Fibroblast of skin of right biceps (primary cell): ENCODE data around the gene SLC5A12.
A peak's percentile ranks its signal among the peaks of the same experiment; 100 is the strongest.

Source experiments
- DNase-seq: peaks from one replicate; pipeline ENCODE4 v3.0.0-alpha.2; 2013

The SLC5A12 gene

DNA sequence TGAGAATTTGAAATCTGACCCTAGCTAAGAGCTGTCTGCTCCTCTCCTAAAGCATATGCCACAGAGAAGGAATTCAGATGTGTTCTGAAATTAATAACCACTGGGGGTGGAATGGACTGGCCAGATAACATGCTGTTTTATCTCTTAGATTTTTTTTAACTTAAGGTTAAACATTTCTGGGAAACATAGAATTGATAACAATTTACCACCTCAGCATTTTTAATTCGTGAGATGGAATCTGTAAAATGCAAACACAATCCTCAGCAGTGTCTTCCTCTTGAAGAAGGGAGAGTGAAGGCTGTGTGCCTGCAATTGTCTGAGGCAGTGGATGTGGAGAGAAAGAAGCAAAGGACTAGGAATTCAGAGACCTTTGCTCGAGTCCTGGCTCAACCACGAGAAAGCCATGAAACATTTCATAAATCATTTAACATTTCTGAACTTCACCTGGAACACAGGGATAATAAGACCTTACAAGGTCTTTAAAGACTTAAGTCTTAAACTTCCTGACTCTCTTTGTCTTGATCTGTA, at the start of gene SLC5A12:
Gene SLC5A12 (minus strand): TSS at position 113 of the 528 bp plus-strand sequence. CDS start 346 bp downstream, outside the sequence.
- DNase-seq = no peak

GRCh38 chr11:26769027-26769426, 47.2 kb upstream of the SLC5A12 start:
- no peak for DNase-seq

- DNase-seq = peak; percentile 72
Measured at GRCh38 chr11:26767060-26767459, 45.2 kb upstream of the SLC5A12 start.

- DNase-seq = no peak
Measured at GRCh38 chr11:26765323-26765722, 43.5 kb upstream of the SLC5A12 start.

DNA sequence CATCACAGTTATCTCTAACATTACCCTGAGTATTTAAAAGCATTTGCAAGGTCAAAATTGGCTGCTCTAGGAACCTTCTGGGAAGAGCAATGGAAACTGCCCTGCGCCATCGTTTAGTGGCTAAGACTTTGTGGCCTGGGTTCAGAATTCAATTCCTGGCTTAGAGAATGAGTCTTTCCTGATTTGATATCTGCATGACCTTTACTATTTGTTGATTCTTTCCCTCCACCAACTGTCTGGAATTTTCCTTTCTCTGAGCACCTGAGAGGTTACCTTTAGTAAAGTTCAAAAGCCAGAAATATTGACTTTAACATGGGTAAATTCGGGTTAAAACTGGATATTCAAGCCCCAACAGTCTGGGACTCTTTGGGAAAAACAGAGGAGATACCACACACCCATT, 43.0 kb upstream of the SLC5A12 start:
- no peak for DNase-seq

GRCh38 chr11:26764315-26764714, 42.5 kb upstream of the SLC5A12 start:
- DNase-seq = no peak

GRCh38 chr11:26762089-26762488, 40.2 kb upstream of the SLC5A12 start:
- no peak for DNase-seq

DNA sequence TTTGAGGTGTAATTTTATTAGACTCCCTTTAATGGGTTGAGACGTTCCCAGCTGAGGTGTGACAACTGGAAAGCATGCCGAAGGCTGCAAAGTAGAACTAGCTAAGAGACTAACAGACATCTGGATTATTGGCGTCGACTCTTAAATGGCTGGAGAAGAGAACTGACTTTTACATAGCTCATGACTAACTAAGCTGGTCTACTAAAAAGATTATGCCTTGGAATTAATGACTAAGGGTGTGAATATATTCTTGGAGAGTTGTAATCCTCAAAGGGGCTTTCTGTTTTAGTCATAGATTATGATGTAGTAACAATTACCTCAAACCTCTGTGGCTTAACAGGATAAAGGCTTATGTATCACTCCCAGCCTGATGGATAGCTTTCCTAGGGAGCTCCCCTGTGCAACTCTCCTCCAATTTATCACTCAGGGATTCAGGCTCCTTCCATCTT, 39.5 kb upstream of the SLC5A12 start:
- peak; percentile 58 for DNase-seq

GRCh38 chr11:26757995-26758394, 36.1 kb upstream of the SLC5A12 start:
- DNase-seq = no peak

- DNase-seq = no peak
Measured at GRCh38 chr11:26755762-26756161, 33.9 kb upstream of the SLC5A12 start.

- DNase-seq = peak; percentile 72
Measured at GRCh38 chr11:26753723-26754504, 32.1 kb upstream of the SLC5A12 start.

DNA sequence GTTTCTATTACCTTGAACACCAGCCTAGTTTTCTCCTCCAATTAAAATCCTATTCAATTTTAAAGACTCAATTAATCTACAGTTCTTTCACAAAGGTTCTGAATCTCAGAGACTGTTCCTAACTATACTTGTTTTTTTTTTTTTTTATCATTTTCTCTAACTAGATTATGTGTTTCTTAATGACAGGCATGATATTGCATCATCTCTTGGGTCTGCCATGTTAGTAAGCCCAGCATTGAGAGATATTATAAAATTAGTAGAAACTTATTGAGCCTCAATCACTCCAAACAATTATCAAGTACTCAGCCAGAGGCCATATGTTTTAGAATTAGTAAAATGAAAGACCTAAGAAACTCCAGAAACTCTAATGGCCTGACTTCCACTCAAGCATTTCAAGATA, 28.1 kb upstream of the SLC5A12 start:
- DNase-seq = no peak

DNA sequence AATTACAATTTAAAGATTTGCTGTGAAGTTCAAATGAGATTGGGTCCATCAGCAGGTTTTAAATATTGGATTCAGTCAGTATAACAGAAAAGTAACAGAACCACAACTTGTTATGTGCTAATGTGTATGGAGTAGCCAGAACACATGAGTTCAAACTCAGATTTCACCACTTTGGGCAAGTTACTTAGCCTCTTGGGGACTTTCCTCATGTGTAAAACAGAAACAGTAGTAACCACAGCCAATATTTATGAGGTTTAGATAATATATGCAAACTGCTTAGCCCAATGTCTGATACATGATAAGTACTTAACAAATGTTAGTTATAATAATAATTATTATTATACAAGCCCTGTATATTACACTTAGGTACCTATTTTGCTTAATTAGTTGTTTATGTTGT, 21.8 kb upstream of the SLC5A12 start:
- DNase-seq = no peak

GRCh38 chr11:26742966-26743365, 21.1 kb upstream of the SLC5A12 start:
- DNase-seq = peak; percentile 6

DNA sequence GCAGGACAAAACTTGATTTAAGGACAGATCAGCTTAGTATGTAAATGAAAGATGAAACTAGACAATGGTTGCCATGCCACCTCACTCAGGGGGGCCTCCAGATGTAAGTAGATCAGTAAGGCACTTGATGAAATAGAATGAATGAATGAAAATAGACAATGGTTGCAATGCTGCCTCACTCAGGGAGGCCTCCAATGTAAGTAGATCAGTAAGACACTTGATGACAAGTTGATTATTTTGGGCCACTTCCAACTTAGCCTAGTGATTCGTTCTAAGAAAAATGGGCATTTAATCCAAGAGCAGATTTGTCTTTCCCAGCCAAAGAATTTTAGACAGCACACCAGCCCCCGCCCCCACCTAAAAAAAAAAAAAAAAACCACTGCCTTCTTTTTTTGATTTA, 19.2 kb upstream of the SLC5A12 start:
- peak; percentile 94 for DNase-seq

- no peak for DNase-seq
Measured at GRCh38 chr11:26739366-26740073, 17.7 kb upstream of the SLC5A12 start.

DNA sequence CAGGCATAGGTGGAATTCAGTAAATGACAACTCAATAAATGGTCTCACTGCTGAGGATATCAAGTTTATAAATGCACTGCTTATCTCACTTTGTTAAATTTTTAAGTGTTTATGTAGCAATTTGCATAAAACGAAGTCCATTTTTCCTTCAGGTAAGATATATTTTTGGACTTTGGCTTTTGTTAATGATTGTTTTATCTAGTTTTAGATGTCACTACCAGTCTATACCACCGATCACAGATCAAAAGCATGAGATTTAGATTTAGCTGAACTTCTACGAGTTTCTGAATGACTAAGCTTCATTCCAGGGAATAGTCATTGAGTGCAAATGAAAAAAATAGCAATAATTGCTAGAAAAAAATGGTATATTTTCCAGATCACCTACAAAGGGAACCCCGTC, 12.8 kb upstream of the SLC5A12 start:
- no peak for DNase-seq

GRCh38 chr11:26731084-26731456, 9.2 kb upstream of the SLC5A12 start:
- DNase-seq = no peak

GRCh38 chr11:26730414-26731083, 8.7 kb upstream of the SLC5A12 start:
- peak; percentile 58 for DNase-seq

GRCh38 chr11:26729284-26729683, 7.4 kb upstream of the SLC5A12 start:
- DNase-seq = no peak

- no peak for DNase-seq
Measured at GRCh38 chr11:26726960-26727359, 5.1 kb upstream of the SLC5A12 start.

DNA sequence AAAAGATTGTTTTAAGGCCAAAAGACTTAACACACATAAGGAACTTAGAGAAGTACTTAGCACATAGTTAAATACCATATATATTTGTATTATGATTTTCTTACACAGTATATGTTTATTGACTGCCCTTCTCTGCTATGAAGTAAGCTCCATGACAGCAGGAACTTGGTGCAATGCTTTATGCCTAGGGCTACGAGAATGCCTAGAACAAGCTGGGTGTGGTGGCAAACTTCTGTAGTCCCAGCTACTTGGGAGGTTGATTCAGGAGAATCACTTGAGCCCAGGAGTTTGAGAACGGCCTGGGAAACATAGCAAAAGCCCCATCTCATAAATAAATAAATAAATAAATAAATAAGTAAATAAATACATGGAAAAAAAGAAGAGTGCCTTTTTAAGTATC, 1.9 kb downstream of the SLC5A12 start:
- no peak for DNase-seq

DNA sequence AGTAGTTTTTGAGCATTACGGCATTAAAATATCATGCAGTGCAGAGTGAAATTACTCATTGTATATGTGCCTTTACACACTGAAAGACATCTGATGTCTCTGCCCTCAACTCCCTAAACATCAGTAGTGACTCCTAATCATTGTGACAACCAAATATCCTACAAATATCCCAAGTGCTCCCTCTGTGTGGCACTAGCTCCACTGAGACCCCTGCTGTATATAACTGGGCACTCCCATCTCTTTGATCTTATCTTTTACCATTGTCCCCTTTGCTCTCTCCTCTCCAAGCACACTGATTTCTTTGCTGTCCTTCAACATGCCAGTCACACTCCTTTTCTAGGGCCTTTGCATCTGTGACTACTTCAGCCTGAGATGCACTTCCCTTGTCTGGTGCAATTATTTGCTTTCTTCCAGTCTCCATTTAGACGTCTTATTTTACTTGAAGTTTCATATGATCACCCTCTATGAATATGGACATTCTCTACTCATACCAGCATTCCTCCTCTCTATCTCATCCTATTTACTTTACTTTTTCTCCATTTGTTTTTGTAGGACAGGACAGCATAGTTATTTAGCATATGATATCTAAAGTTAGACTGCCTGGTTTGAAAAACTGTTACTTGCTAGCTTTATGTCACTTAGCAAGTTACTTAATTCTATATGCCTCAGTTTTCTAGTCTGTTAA, 2.4 kb downstream of the SLC5A12 start:
- no peak for DNase-seq
